Spleen (tissue), 11 donors: Measurements from ENCODE around the gene CD40. TPM values are rescaled to one million over a fixed set of nuclear protein-coding genes. Genes with fewer than 3 reads are reported as not detected.

Experiments used
- DNase-seq: peaks from one replicate; pipeline ENCODE4 v3.0.0-alpha.2; 2020
- H3K27ac ChIP-seq, 8 donors: fragments of 200-600 bp; sonication (generic) in 7 of 8; 1 replicate in 4 of 8; 2 replicates in 4 of 8; pipeline versions ENCODE4 v1.5.0 to v1.8.0; 2016 to 2021; ENCODE audit warnings: inconsistent platforms in 4 of 8, mild to moderate bottlenecking in 4 of 8, moderate library complexity in 1 of 8
- H3K27me3 ChIP-seq, 7 donors: fragments of 200-600 bp; sonication (generic) in 6 of 7; replicated peaks in 1 of 7; 1 replicate in 4 of 7; 2 replicates in 3 of 7; pipeline versions ENCODE4 v1.5.0 to v1.8.0; 2016 to 2021; ENCODE audit warnings: inconsistent platforms in 3 of 7, mild to moderate bottlenecking in 1 of 7
- H3K36me3 ChIP-seq, 6 donors: fragments of 200-600 bp; sonication (generic) in 5 of 6; 1 replicate in 4 of 6; 2 replicates in 2 of 6; pipeline versions ENCODE4 v1.5.0 to v1.8.0; 2016 to 2021; ENCODE audit warnings: inconsistent platforms in 2 of 6
- H3K4me1 ChIP-seq, 6 donors: fragments of 200-600 bp; sonication (generic) in 5 of 6; 1 replicate in 3 of 6; 2 replicates in 3 of 6; pipeline versions ENCODE4 v1.5.0 to v1.8.0; 2016 to 2021; ENCODE audit warnings: inconsistent platforms in 3 of 6
- H3K4me3 ChIP-seq, 8 donors: fragments of 200-600 bp; sonication (generic) in 7 of 8; 1 replicate in 4 of 8; 2 replicates in 4 of 8; pipeline versions ENCODE4 v1.5.0 to v1.8.0; 2016 to 2021; ENCODE audit warnings: inconsistent platforms in 4 of 8, mild to moderate bottlenecking in 4 of 8, moderate library complexity in 2 of 8
- H3K9me3 ChIP-seq, 8 donors: fragments of 200-600 bp; sonication (generic) in 7 of 8; 1 replicate in 4 of 8; 2 replicates in 4 of 8; pipeline versions ENCODE4 v1.5.0 to v1.8.0; 2016 to 2021; ENCODE audit warnings: inconsistent platforms in 4 of 8
- POLR2A ChIP-seq, 3 donors: fragments of 450-650 bp; IDR thresholded peaks; one replicate each; pipeline ENCODE4 v1.5.1; 2017; ENCODE audit warnings: antibody characterized with exemption in 3 of 3, mild to moderate bottlenecking in 1 of 3
- POLR2AphosphoS5 ChIP-seq, 3 donors: sonication (generic); formaldehyde crosslinking; IDR thresholded peaks; one replicate each; pipeline ENCODE4 v1.5.1; 2017; ENCODE audit warnings: antibody characterized with exemption in 3 of 3
- WGBS, 5 donors: extraction: QIAGEN DNeasy Blood & Tissue Kit in 3 of 5; methylation state at CpG; one replicate each; pipeline versions ENCODE4 v1.1.5 to v1.1.7; 2013 to 2018; 5-methylcytosine and 5-hydroxymethylcytosine counted together
- intact Hi-C: fragments of 100-400 bp; cut with DNase I; formaldehyde crosslinking; loops from one replicate; pipeline ENCODE4 v1.15.0; 2023; ENCODE audit warnings: low total_unique reads
- polyA plus RNA-seq, 3 donors: library from polyadenylated mRNA; stranded (reverse); fragments of 200-250 nt; gene quantifications; one replicate each; pipeline ENCODE4 v1.2.1, GENCODE V29; 2013
- total RNA-seq, 7 donors: library from RNA; depleted of rRNA in 3 of 7; stranded (reverse); fragments of >200 nt in 3 of 7; fragmentation: NEBNext Ultra II Directional in 4 of 7; extraction: Animal tissue kit (Norgen Biotek cat#: 25700) in 4 of 7; gene quantifications; one replicate each; pipeline versions ENCODE4 v1.1.0 to v1.2.1, GENCODE V29; 2016 to 2021
- TF ChIP-seq, protein P1 (sequence below), 11 experiments: fragments of 200-600 bp in 7 of 11; fragments of 450-650 bp in 4 of 11; sonication (generic) in 4 of 11; IDR thresholded peaks in 8 of 11; conservative IDR thresholded peaks in 3 of 11; 1 replicate in 7 of 11; 2 replicates in 4 of 11; pipeline versions ENCODE4 v1.4.0 to v1.8.0; 2016 to 2021; ENCODE audit warnings: antibody characterized with exemption in 11 of 11, inconsistent platforms in 4 of 11, mild to moderate bottlenecking in 1 of 11
- donor health status: healthy with polysubstance abuse.
- donor health status: DM: no; HTN: no; CAD: no; lungs with moderate emphysema.
- donor health status: DM: no; HTN: no; CAD: no.
- donor health status: Bipolar disorder and iron deficiency.
- donor health status: healthy.
- donor health status: DM: no; HTN: no; CAD: no.
- donor health status: DM: yes; HTN: yes; CAD: no.

Gene CD40
- total and polyA plus RNA-seq, 10 donors, result 30.7 to 108 (median 52.9) TPM

DNA sequence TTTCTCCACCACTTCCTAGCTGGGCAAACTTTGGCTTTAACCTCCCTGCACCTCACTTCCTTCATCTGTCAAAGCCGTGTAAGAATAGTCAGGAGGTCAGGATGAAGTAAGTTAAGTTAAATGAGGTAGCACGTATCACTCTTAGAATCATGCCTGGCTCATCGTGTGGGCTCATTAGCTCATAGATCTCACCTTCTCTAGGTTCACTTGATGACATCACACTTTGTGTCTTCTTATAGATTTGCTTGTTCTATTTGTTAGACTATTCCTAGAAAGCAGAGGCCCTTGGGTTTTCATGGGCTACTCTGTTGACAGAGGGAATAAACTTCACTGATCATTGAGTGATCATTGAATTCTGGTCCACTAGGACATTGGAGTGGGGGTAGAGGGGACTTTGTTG lies 16.2 kb upstream of the CD40 start:
- intact Hi-C loops, result no loop called here
- 56 to 72% (median 65%) methylated on average over 3 of the region's 3 CpGs for WGBS, 5 donors
- Histone ChIP-seq H3K27me3 (peaks cover 0 to 69% (median 12%) of the 10 kb centered on the region in 7 donors), H3K4me1 (peaks cover 0 to 12% (median 6%) of the 10 kb centered on the region in 6 donors), H3K36me3 (no peaks in the 10 kb centered on the region), H3K4me3 (no peak overlapping the region), H3K9me3 (no peaks in the 10 kb centered on the region), H3K27ac (no peak overlapping the region)
- no peak for DNase-seq
- TF ChIP-seq POLR2AphosphoS5 (IDR thresholded peaks at IDR 0.05) (no peak), POLR2A (IDR thresholded peaks at IDR 0.05) (no peak)
- TF ChIP-seq, protein P1, sequence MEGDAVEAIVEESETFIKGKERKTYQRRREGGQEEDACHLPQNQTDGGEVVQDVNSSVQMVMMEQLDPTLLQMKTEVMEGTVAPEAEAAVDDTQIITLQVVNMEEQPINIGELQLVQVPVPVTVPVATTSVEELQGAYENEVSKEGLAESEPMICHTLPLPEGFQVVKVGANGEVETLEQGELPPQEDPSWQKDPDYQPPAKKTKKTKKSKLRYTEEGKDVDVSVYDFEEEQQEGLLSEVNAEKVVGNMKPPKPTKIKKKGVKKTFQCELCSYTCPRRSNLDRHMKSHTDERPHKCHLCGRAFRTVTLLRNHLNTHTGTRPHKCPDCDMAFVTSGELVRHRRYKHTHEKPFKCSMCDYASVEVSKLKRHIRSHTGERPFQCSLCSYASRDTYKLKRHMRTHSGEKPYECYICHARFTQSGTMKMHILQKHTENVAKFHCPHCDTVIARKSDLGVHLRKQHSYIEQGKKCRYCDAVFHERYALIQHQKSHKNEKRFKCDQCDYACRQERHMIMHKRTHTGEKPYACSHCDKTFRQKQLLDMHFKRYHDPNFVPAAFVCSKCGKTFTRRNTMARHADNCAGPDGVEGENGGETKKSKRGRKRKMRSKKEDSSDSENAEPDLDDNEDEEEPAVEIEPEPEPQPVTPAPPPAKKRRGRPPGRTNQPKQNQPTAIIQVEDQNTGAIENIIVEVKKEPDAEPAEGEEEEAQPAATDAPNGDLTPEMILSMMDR (IDR thresholded peaks at IDR 0.05 in 8 of 11, conservative IDR thresholded peaks at IDR 0.05 in 3 of 11), result no peak

DNA sequence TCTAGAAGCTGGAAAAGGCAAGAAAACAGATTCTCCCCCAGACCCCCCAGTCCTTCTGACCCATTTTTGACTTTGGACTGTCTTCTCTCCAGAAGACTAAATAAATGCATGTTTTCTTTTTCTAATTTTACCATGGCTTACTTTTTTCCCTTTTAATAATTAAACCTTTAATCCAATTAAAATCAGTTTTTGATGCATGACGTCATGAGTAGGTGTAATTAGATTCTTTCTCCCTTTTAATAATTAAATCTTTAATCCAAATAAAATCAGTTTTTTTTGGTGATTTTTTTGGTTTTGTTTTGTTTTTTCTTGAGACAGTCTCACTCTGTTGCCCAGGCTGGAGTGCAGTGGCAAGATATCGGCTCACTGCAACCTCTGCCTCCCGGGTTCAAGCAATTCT lies 15.2 kb upstream of the CD40 start:
- intact Hi-C loops, result no loop called here
- peaks cover 0 to 66% (median 12%) of the 10 kb centered on the region in 7 donors for H3K27me3 ChIP-seq
- no peak for DNase-seq
- WGBS, 5 donors, result 86 to 99% (median 88%) methylated on average over 3 of the region's 3 CpGs
- H3K27ac ChIP-seq, result no peak overlapping the region
- TF ChIP-seq, protein P1 (IDR thresholded peaks at IDR 0.05 in 8 of 11, conservative IDR thresholded peaks at IDR 0.05 in 3 of 11), result no peak
- TF ChIP-seq POLR2A (IDR thresholded peaks at IDR 0.05) (no peak), POLR2AphosphoS5 (IDR thresholded peaks at IDR 0.05) (no peak)
- H3K4me1 ChIP-seq, result peaks cover 0 to 16% (median 7%) of the 10 kb centered on the region in 6 donors
- no peaks in the 10 kb centered on the region for H3K36me3 ChIP-seq
- no peak overlapping the region for H3K4me3 ChIP-seq
- H3K9me3 ChIP-seq, result no peaks in the 10 kb centered on the region

DNA sequence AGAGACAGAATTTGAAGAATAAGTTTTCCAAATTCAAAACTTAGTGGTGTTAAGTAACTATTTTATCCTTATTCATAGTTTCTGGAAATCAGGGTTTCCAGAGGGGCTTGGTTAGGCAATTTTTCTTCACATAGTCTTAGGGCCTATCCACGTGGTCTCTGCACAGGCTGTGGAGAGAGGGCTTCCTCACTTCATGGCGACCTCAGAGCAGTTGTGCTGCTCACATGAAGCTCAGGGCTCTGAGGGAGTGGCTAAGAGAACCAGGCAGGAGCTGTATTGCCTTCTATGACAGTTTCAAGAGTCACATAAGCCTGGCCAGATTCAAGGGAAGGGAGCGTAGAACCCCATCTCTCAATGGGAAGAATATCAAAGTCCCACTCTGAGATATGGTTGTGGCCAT lies 13.9 kb upstream of the CD40 start:
- no peak overlapping the region for H3K4me3 ChIP-seq
- H3K27ac ChIP-seq, result no peak overlapping the region
- H3K4me1 ChIP-seq, result peaks cover 0 to 27% (median 13%) of the 10 kb centered on the region in 6 donors
- intact Hi-C loops, result no loop called here
- no peaks in the 10 kb centered on the region for H3K9me3 ChIP-seq
- no peaks in the 10 kb centered on the region for H3K36me3 ChIP-seq
- WGBS, 5 donors, result 65 to 88% (median 81%) methylated on average over 3 of the region's 3 CpGs
- TF ChIP-seq POLR2A (IDR thresholded peaks at IDR 0.05) (no peak), POLR2AphosphoS5 (IDR thresholded peaks at IDR 0.05) (no peak)
- TF ChIP-seq, protein P1 (IDR thresholded peaks at IDR 0.05 in 8 of 11, conservative IDR thresholded peaks at IDR 0.05 in 3 of 11), result no peak
- DNase-seq, result no peak
- H3K27me3 ChIP-seq, result peaks cover 0 to 56% (median 7%) of the 10 kb centered on the region in 7 donors

DNA sequence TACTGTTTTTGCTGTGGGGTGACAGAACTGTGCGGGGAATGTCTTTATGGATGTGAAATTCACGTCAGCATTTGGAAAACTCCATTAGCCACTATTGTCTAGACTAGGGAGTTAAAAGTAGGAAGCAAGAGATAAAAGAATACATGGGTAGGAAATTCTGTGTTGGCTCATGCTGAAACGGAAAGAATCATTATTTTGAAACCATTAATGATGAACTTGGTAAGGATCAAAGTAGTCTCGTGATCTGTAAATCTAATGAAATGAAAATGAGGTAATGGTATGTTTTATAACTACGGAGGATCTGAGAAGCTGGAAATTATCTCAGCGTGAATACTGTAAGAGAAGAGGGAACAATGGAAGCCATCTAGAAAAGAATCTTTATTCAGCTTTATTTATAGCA lies 11.1 kb upstream of the CD40 start:
- H3K4me3 ChIP-seq, result no peak overlapping the region
- TF ChIP-seq POLR2AphosphoS5 (IDR thresholded peaks at IDR 0.05) (no peak), POLR2A (IDR thresholded peaks at IDR 0.05) (no peak)
- TF ChIP-seq, protein P1 (IDR thresholded peaks at IDR 0.05 in 8 of 11, conservative IDR thresholded peaks at IDR 0.05 in 3 of 11), result no peak
- DNase-seq, result no peak
- no peaks in the 10 kb centered on the region for H3K36me3 ChIP-seq
- H3K27ac ChIP-seq, result no peak overlapping the region
- peaks cover 0 to 29% (median 0%) of the 10 kb centered on the region in 7 donors for H3K27me3 ChIP-seq
- no peaks in the 10 kb centered on the region for H3K9me3 ChIP-seq
- peaks cover 4 to 36% (median 21%) of the 10 kb centered on the region in 6 donors for H3K4me1 ChIP-seq
- intact Hi-C loops, result no loop called here
- WGBS, 5 donors, result 67 to 82% (median 70%) methylated on average over 6 of the region's 6 CpGs
